ENCODE data around the gene DACT1. TPM values are rescaled to one million over a fixed set of nuclear protein-coding genes. Genes with fewer than 3 reads are reported as not detected.

DACT1 gene
- total RNA-seq, 1 donor from 2014 or later, result 5.5 TPM

GRCh38 chr14:58695514-58695913, 57.8 kb downstream of the DACT1 start:
- H3K4me3 Mint-ChIP-seq (ENCODE audit: low read depth), result no peak overlapping the region
- no peak overlapping the region for H3K27ac Mint-ChIP-seq
- H3K9me3 Mint-ChIP-seq (ENCODE audit: low read depth), result no peaks in the 10 kb centered on the region
- no peaks in the 10 kb centered on the region for H3K27me3 Mint-ChIP-seq
- no peak for TF ChIP-seq CTCF (IDR thresholded peaks at IDR 0.05; ENCODE audit: unreplicated experiment)
- H3K36me3 Mint-ChIP-seq (ENCODE audit: insufficient read depth), result no peaks in the 10 kb centered on the region
- peaks cover 14% of the 10 kb centered on the region for H3K4me1 Mint-ChIP-seq (ENCODE audit: low read depth)
- DNase-seq (ENCODE audit: low spot score, unreplicated experiment), result no peak

DNA sequence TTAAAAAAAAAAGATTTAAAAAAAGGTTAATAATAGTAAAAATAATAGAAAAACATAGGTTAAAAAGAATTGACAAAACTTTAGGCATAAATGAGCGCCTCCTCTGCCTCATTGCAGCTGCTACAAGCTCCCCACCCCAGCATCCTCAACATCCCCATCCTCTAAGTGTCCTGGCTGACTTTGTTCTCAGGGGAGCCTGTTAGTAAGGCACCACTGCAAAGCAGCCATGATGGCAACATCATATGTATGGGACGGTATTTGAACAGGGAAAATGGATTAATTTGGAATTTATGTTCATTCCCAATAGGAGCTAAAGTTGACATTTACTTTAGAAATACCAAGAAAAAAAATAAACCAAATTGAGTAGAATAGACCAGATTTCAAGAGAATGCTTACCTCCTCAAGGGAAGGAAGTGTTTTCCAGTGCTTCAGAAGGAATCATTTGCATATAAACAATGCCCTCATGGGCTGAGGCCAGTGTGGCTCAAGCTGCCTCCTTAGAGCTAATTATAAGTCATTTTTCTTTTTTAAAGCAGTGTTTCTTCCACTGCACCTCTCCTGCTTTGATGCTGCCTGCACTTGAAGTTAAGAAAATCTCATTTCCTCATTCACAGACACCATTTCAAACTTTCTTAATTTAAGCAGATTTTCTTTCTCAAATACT, 59.6 kb downstream of the DACT1 start:
- no peak for DNase-seq (ENCODE audit: low spot score, unreplicated experiment)
- no peak for TF ChIP-seq CTCF (IDR thresholded peaks at IDR 0.05; ENCODE audit: unreplicated experiment)
- H3K4me1 Mint-ChIP-seq (ENCODE audit: low read depth), result peaks cover 14% of the 10 kb centered on the region
- no peaks in the 10 kb centered on the region for H3K36me3 Mint-ChIP-seq (ENCODE audit: insufficient read depth)
- no peak overlapping the region for H3K27ac Mint-ChIP-seq
- no peak overlapping the region for H3K4me3 Mint-ChIP-seq (ENCODE audit: low read depth)
- no peaks in the 10 kb centered on the region for H3K9me3 Mint-ChIP-seq (ENCODE audit: low read depth)
- H3K27me3 Mint-ChIP-seq, result no peaks in the 10 kb centered on the region

Other genes with a start within 250 kb of the DACT1 start
- gene TOMM20L, start 242.0 kb upstream of the DACT1 start, total RNA-seq, result 0.55 TPM in 1 of 2 replicates, not detected in the other
- gene TIMM9, start 210.4 kb upstream of the DACT1 start, total RNA-seq, result 34.1 and 37.9 TPM in 2 replicates
- gene KIAA0586, start 210.2 kb upstream of the DACT1 start, total RNA-seq, result 17.7 and 19.8 TPM in 2 replicates

All from progenitor cell of endocrine pancreas (in vitro differentiated cells).